ENCODE measurements around the gene CAMTA1.

The CAMTA1 gene

GRCh38 chr1:7606096-7606495 is 820.8 kb downstream of the CAMTA1 start:
- CTCF ChIA-PET = no interaction called here
- POLR2A ChIA-PET = no interaction called here
- no peak for DNase-seq (ENCODE audit: extremely low spot score)
- TF ChIP-seq LEF1 (IDR thresholded peaks at IDR 0.05; ENCODE audit: borderline replicate concordance) = no peak
- TF ChIP-seq CTBP1 (IDR thresholded peaks at IDR 0.05; ENCODE audit: borderline replicate concordance) = no peak
- TF ChIP-seq TARDBP (IDR thresholded peaks at IDR 0.05) = no peak
- TF ChIP-seq FOXA1 (IDR thresholded peaks at IDR 0.05) = no peak
- no peak for TF ChIP-seq NFRKB (IDR thresholded peaks at IDR 0.05)
- no peak for TF ChIP-seq ZNF384 (IDR thresholded peaks at IDR 0.05)
- TF ChIP-seq ARNT (IDR thresholded peaks at IDR 0.05) = no peak
- TF ChIP-seq SUZ12 (IDR thresholded peaks at IDR 0.05) = no peak
- TF ChIP-seq BHLHE40 (IDR thresholded peaks at IDR 0.05; ENCODE audit: borderline replicate concordance) = no peak
- no peak for TF ChIP-seq FOXK2 (IDR thresholded peaks at IDR 0.05)
- no peak for TF ChIP-seq HDGF (IDR thresholded peaks at IDR 0.05; ENCODE audit: borderline replicate concordance)
- TF ChIP-seq FOXM1 (IDR thresholded peaks at IDR 0.05; ENCODE audit: borderline replicate concordance) = no peak

- CTCF ChIA-PET = no interaction called here
- TF ChIP-seq ZNF384 (IDR thresholded peaks at IDR 0.05) (no peak), SP1 (IDR thresholded peaks at IDR 0.05) (no peak), FOXA1 (IDR thresholded peaks at IDR 0.05) (no peak), FOXK2 (IDR thresholded peaks at IDR 0.05) (no peak), ELF4 (IDR thresholded peaks at IDR 0.05) (no peak), PKNOX1 (IDR thresholded peaks at IDR 0.05) (no peak), NFRKB (IDR thresholded peaks at IDR 0.05) (no peak), BHLHE40 (IDR thresholded peaks at IDR 0.05; ENCODE audit: borderline replicate concordance) (no peak), HDGF (IDR thresholded peaks at IDR 0.05; ENCODE audit: borderline replicate concordance) (no peak), ARNT (IDR thresholded peaks at IDR 0.05) (no peak), SUZ12 (IDR thresholded peaks at IDR 0.05) (no peak), FOXM1 (IDR thresholded peaks at IDR 0.05; ENCODE audit: borderline replicate concordance) (no peak), CTBP1 (IDR thresholded peaks at IDR 0.05; ENCODE audit: borderline replicate concordance) (no peak), TARDBP (IDR thresholded peaks at IDR 0.05) (no peak), LEF1 (IDR thresholded peaks at IDR 0.05; ENCODE audit: borderline replicate concordance) (no peak), L3MBTL2 (conservative IDR thresholded peaks at IDR 0.05) (no peak)
- DNase-seq (ENCODE audit: extremely low spot score) = no peak
- POLR2A ChIA-PET = no interaction called here
Observed at GRCh38 chr1:7607097-7607496, 821.8 kb downstream of the CAMTA1 start.

GRCh38 chr1:7608628-7609305 is 823.5 kb downstream of the CAMTA1 start:
- no peak for DNase-seq (ENCODE audit: extremely low spot score)
- CTCF ChIA-PET = no interaction called here
- TF ChIP-seq FOXM1 (IDR thresholded peaks at IDR 0.05; ENCODE audit: borderline replicate concordance) (no peak), SUZ12 (IDR thresholded peaks at IDR 0.05) (no peak), ARNT (IDR thresholded peaks at IDR 0.05) (no peak), BHLHE40 (IDR thresholded peaks at IDR 0.05; ENCODE audit: borderline replicate concordance) (no peak), L3MBTL2 (conservative IDR thresholded peaks at IDR 0.05) (no peak), NFRKB (IDR thresholded peaks at IDR 0.05) (no peak)
- POLR2A ChIA-PET = no interaction called here

GRCh38 chr1:7609311-7609994 is 824.2 kb downstream of the CAMTA1 start:
- ChIA-PET CTCF (no interaction called here), POLR2A (no interaction called here)
- DNase-seq (ENCODE audit: extremely low spot score) = no peak
- TF ChIP-seq LEF1 (IDR thresholded peaks at IDR 0.05; ENCODE audit: borderline replicate concordance) (no peak), TARDBP (IDR thresholded peaks at IDR 0.05) (no peak), ZNF384 (IDR thresholded peaks at IDR 0.05) (no peak), BHLHE40 (IDR thresholded peaks at IDR 0.05; ENCODE audit: borderline replicate concordance) (no peak), SUZ12 (IDR thresholded peaks at IDR 0.05) (no peak), SP1 (IDR thresholded peaks at IDR 0.05) (no peak), HDGF (IDR thresholded peaks at IDR 0.05; ENCODE audit: borderline replicate concordance) (no peak), CTBP1 (IDR thresholded peaks at IDR 0.05; ENCODE audit: borderline replicate concordance) (no peak), ELF4 (IDR thresholded peaks at IDR 0.05) (no peak), FOXK2 (IDR thresholded peaks at IDR 0.05) (no peak), ARNT (IDR thresholded peaks at IDR 0.05) (no peak)

GRCh38 chr1:7610106-7610731 is 825.0 kb downstream of the CAMTA1 start:
- DNase-seq (ENCODE audit: extremely low spot score) = no peak
- POLR2A ChIA-PET = no interaction called here
- CTCF ChIA-PET = no interaction called here
- TF ChIP-seq LEF1 (IDR thresholded peaks at IDR 0.05; ENCODE audit: borderline replicate concordance) (no peak), L3MBTL2 (conservative IDR thresholded peaks at IDR 0.05) (no peak), PKNOX1 (IDR thresholded peaks at IDR 0.05) (no peak), ZNF384 (IDR thresholded peaks at IDR 0.05) (no peak), FOXA1 (IDR thresholded peaks at IDR 0.05) (no peak), ELF4 (IDR thresholded peaks at IDR 0.05) (no peak), TARDBP (IDR thresholded peaks at IDR 0.05) (no peak), CTBP1 (IDR thresholded peaks at IDR 0.05; ENCODE audit: borderline replicate concordance) (no peak), HDGF (IDR thresholded peaks at IDR 0.05; ENCODE audit: borderline replicate concordance) (no peak)

- DNase-seq (ENCODE audit: extremely low spot score) = no peak
- POLR2A ChIA-PET = no interaction called here
- CTCF ChIA-PET = no interaction called here
- TF ChIP-seq FOXK2 (IDR thresholded peaks at IDR 0.05) = no peak
- TF ChIP-seq PKNOX1 (IDR thresholded peaks at IDR 0.05) = no peak
- TF ChIP-seq CTBP1 (IDR thresholded peaks at IDR 0.05; ENCODE audit: borderline replicate concordance) = no peak
Observed at GRCh38 chr1:7610936-7611335, 825.7 kb downstream of the CAMTA1 start.
